OCI-LY1 (cell line): ENCODE results near the gene JUNB.

ENCODE experiments used
- CTCF ChIP-seq: fragments of 200-600 bp; sonication (generic), shearing (Covaris generic); IDR thresholded peaks from 2 replicates; pipeline ENCODE4 v1.5.1; 2017; ENCODE audit warnings: mild to moderate bottlenecking, antibody characterized with exemption, low read length, moderate library complexity, mixed read lengths
- EZH2 ChIP-seq: fragments of 200-600 bp; sonication (generic), shearing (Covaris generic); IDR thresholded peaks from 2 replicates; pipeline ENCODE4 v1.8.0; 2017; ENCODE audit warnings: borderline replicate concordance, mixed run types, mild to moderate bottlenecking, antibody characterized with exemption, low read length, moderate library complexity, mixed read lengths

- TF ChIP-seq CTCF: no peak
- TF ChIP-seq EZH2: no peak
Measured at GRCh38 chr19:12745166-12745897, 46.0 kb upstream of the JUNB start.
